GM12891 (cell line): ENCODE measurements around the gene ANKRD29.

Source experiments
- POLR2A ChIP-seq: IDR thresholded peaks from 2 replicates; pipeline ENCODE4 v1.6.1; 2011; ENCODE audit warnings: low read depth, low read length, control low read depth
- POLR2AphosphoS5 ChIP-seq: IDR thresholded peaks from 2 replicates; pipeline ENCODE4 v1.6.1; 2011; ENCODE audit warnings: low read depth, low read length, control low read depth

DNA sequence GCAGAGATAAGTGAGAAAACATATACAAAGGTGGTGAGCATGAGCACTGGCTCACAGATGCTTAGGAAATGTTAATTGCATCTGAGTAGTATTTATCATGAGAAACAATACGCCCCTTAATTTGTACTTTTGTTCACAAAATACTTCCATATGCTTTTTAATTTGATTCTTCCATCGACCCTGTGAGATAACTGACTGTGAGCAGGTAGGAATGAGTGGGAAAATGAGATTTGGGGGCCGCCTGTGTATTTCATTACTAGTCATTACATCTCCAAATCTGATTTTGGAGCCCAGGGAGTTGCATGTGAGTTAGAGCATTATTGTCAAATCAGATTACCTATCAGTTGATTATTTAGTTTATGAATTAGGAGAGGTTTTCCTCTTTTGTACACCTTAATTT, 39.7 kb downstream of the ANKRD29 start:
- TF ChIP-seq POLR2A (no peak), POLR2AphosphoS5 (no peak)
